Hepatocyte (in vitro differentiated cells): Measurements from ENCODE around the gene MFF.

Experiments
- CTCF ChIP-seq: fragments of 200-600 bp; sonication (generic); IDR thresholded peaks from 2 replicates; pipeline ENCODE4 v1.5.1; 2016; ENCODE audit warnings: antibody characterized with exemption, mild to moderate bottlenecking; ENCODE audit not compliant: poor library complexity
- EZH2 ChIP-seq: fragments of 200-600 bp; sonication (generic); IDR thresholded peaks from 2 replicates; pipeline ENCODE4 v1.6.1; 2016; ENCODE audit warnings: antibody characterized with exemption, mild to moderate bottlenecking, borderline replicate concordance
- EZH2phosphoT487 ChIP-seq: fragments of 200-600 bp; sonication (generic); IDR thresholded peaks from one replicate; pipeline ENCODE4 v1.6.1; 2018; ENCODE audit warnings: antibody characterized with exemption, mild to moderate bottlenecking, low read depth, moderate library complexity; ENCODE audit not compliant: unreplicated experiment, severe bottlenecking

- TF ChIP-seq CTCF (peak; percentile 83), EZH2phosphoT487 (no peak), EZH2 (no peak)
Observed at GRCh38 chr2:227406177-227407031, 81.4 kb downstream of the MFF start.
